Measurements from ENCODE around the gene FOXL3.

- TF ChIP-seq CTCF (IDR thresholded peaks at IDR 0.05) (no peak), POLR2A (IDR thresholded peaks at IDR 0.05; ENCODE audit: low read depth) (no peak)
These were observed 49.0 kb upstream of the FOXL3 start for GRCh38 chr7:240887-241421.
